Mammary epithelial cell (primary cell): Measurements from ENCODE around the gene KCNQ1.

Experiments used
- EZH2 ChIP-seq: IDR thresholded peaks from 2 replicates; pipeline ENCODE4 v1.6.1; 2012; ENCODE audit warnings: low read length, inconsistent platforms, borderline replicate concordance
- TF ChIP-seq, protein P1 (sequence below), 2 donors: IDR thresholded peaks in 1 of 2; conservative IDR thresholded peaks in 1 of 2; 2 replicates each; pipeline ENCODE4 v1.5.1; 2011 to 2012; ENCODE audit warnings: inconsistent platforms in 2 of 2, low read length in 2 of 2, mild to moderate bottlenecking in 2 of 2, control low read depth in 1 of 2, low read depth in 1 of 2; ENCODE audit not compliant: insufficient read depth in 1 of 2; ENCODE audit errors: extremely low read depth in 1 of 2

DNA sequence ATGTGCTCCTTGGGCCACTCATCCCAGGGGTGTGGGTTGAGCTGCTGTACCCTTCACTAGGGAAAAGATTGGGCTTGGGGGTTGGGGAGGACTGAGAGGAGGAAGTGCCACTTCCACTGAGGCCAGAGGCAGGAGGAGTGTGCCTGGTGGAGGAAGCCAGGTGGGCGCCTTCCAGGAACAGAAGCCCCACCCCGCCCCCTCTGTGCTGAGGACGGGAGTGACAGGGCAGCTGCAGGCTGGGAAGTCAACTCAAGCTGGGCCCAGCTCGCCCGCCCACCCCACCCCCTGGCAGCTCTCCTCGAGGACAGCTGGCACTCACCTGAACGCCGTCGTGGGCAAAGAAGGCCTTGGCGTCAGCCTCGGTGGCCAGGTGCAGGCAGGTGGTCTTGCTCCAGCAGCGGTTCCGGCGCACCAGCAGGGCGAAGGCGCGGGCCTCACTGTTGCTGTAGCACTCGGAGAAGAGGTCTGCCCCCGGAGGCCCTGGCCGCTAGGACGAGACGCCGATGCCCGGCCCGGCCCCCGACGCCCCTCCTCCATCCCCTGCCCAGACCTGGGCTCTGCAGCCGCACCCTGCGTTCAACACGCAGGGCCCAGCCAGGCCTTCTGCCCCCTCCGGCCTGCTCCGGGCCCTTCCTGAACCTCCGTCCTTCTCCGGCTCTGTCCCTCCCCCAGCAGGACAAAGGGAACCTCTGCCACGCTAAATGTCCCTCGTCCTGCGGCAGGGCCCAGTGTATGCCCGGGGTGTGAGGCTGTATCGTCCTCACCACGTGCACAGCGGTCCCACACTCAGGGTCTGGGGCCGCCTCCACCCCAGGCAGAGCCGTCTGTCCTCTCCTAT, 30.8 kb upstream of the KCNQ1 start:
- TF ChIP-seq, protein P1, sequence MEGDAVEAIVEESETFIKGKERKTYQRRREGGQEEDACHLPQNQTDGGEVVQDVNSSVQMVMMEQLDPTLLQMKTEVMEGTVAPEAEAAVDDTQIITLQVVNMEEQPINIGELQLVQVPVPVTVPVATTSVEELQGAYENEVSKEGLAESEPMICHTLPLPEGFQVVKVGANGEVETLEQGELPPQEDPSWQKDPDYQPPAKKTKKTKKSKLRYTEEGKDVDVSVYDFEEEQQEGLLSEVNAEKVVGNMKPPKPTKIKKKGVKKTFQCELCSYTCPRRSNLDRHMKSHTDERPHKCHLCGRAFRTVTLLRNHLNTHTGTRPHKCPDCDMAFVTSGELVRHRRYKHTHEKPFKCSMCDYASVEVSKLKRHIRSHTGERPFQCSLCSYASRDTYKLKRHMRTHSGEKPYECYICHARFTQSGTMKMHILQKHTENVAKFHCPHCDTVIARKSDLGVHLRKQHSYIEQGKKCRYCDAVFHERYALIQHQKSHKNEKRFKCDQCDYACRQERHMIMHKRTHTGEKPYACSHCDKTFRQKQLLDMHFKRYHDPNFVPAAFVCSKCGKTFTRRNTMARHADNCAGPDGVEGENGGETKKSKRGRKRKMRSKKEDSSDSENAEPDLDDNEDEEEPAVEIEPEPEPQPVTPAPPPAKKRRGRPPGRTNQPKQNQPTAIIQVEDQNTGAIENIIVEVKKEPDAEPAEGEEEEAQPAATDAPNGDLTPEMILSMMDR (conservative IDR thresholded peaks at IDR 0.05 in 1 of 2, IDR thresholded peaks at IDR 0.05 in 1 of 2; ENCODE audit: extremely low read depth in 1 of 2, insufficient read depth in 1 of 2, low read depth in 1 of 2, low read length in 2 of 2): no peak
- TF ChIP-seq EZH2: no peak
